Upper lobe of right lung (tissue), 1 donor: Measurements from ENCODE around the gene LTBP2. TPM values are rescaled to one million over a fixed set of nuclear protein-coding genes. Genes with fewer than 3 reads are reported as not detected.

Experiments used
- ATAC-seq: fragments of 200-7000 bp; cut with Tn5 transposase; one replicate; pipeline ENCODE4 v1.9.1; 2020; ENCODE audit warnings: mild to moderate bottlenecking, moderate library complexity
- DNase-seq: peaks from one replicate; pipeline ENCODE4 v3.0.0-alpha.2; 2020
- H3K27ac ChIP-seq: fragments of 200-600 bp; one replicate; pipeline ENCODE4 v1.8.0; 2022
- H3K27me3 ChIP-seq: fragments of 200-600 bp; one replicate; pipeline ENCODE4 v1.8.0; 2022; ENCODE audit warnings: mild to moderate bottlenecking
- H3K36me3 ChIP-seq: fragments of 200-600 bp; one replicate; pipeline ENCODE4 v1.8.0; 2022
- H3K4me1 ChIP-seq: fragments of 200-600 bp; one replicate; pipeline ENCODE4 v1.8.0; 2022
- H3K4me3 ChIP-seq: fragments of 200-600 bp; one replicate; pipeline ENCODE4 v1.8.0; 2022; ENCODE audit warnings: mild to moderate bottlenecking
- H3K9me3 ChIP-seq: fragments of 200-600 bp; one replicate; pipeline ENCODE4 v1.8.0; 2022
- CTCF ChIP-seq: fragments of 200-600 bp; IDR thresholded peaks from one replicate; pipeline ENCODE4 v1.8.0; 2022; ENCODE audit warnings: antibody characterized with exemption
- intact Hi-C: fragments of 100-400 bp; cut with DNase I; formaldehyde crosslinking; loops from one replicate; pipeline ENCODE4 v1.11.0; 2022
- total RNA-seq: library from RNA; stranded (reverse); fragmentation: NEBNext Ultra II Directional; extraction: Animal tissue kit (Norgen Biotek cat#: 25700); gene quantifications from one replicate; pipeline ENCODE4 v1.2.1, GENCODE V29; 2021
- donor health status: DM: no; HTN: yes; CAD: no; lungs with severe emphysema.

LTBP2 gene
- total RNA-seq, 1 donor from 2014 or later = 117 TPM

- H3K9me3 ChIP-seq = no peaks in the 10 kb centered on the region
- no peak overlapping the region for H3K4me3 ChIP-seq
- H3K4me1 ChIP-seq = peaks cover 50% of the 10 kb centered on the region
- ATAC-seq (peak; percentile 27), DNase-seq (no peak)
- intact Hi-C loops = no loop called here
- peak overlapping the region; percentile 71 for H3K27ac ChIP-seq
- no peak for TF ChIP-seq CTCF
- H3K36me3 ChIP-seq = no peaks in the 10 kb centered on the region
- no peaks in the 10 kb centered on the region for H3K27me3 ChIP-seq
Observed at GRCh38 chr14:74599321-74599761, 12.7 kb downstream of the LTBP2 start.

GRCh38 chr14:74596741-74597450, 15.1 kb downstream of the LTBP2 start:
- TF ChIP-seq CTCF = no peak
- Histone ChIP-seq H3K9me3 (no peaks in the 10 kb centered on the region), H3K27me3 (no peaks in the 10 kb centered on the region), H3K4me1 (peaks cover 75% of the 10 kb centered on the region), H3K4me3 (no peak overlapping the region), H3K27ac (peak overlapping the region; percentile 71), H3K36me3 (no peaks in the 10 kb centered on the region)
- ATAC-seq (no peak), DNase-seq (no peak)
- intact Hi-C loops = no loop called here

GRCh38 chr14:74595006-74595735, 16.9 kb downstream of the LTBP2 start:
- intact Hi-C loops = no loop called here

GRCh38 chr14:74594606-74595005, 17.4 kb downstream of the LTBP2 start:
- DNase-seq (no peak), ATAC-seq (no peak)
- H3K36me3 ChIP-seq = no peaks in the 10 kb centered on the region
- H3K4me3 ChIP-seq = no peak overlapping the region
- H3K27me3 ChIP-seq = no peaks in the 10 kb centered on the region
- intact Hi-C loops = no loop called here
- H3K4me1 ChIP-seq = peaks cover 71% of the 10 kb centered on the region
- H3K9me3 ChIP-seq = no peaks in the 10 kb centered on the region
- TF ChIP-seq CTCF = no peak
- peak overlapping the region; percentile 71 for H3K27ac ChIP-seq

More at GRCh38 chr14:74595006-74595735, 16.9 kb downstream of the LTBP2 start:
- no peaks in the 10 kb centered on the region for H3K27me3 ChIP-seq
- H3K4me3 ChIP-seq = no peak overlapping the region
- peaks cover 76% of the 10 kb centered on the region for H3K4me1 ChIP-seq
- no peaks in the 10 kb centered on the region for H3K9me3 ChIP-seq
- H3K36me3 ChIP-seq = no peaks in the 10 kb centered on the region
- DNase-seq (no peak), ATAC-seq (peak; percentile 17)
- peak overlapping the region; percentile 71 for H3K27ac ChIP-seq
- no peak for TF ChIP-seq CTCF

- peaks cover 65% of the 10 kb centered on the region for H3K4me1 ChIP-seq
- H3K27me3 ChIP-seq = no peaks in the 10 kb centered on the region
- H3K36me3 ChIP-seq = no peaks in the 10 kb centered on the region
- H3K9me3 ChIP-seq = no peaks in the 10 kb centered on the region
- H3K27ac ChIP-seq = peak overlapping the region; percentile 71
- TF ChIP-seq CTCF = no peak
- DNase-seq (no peak), ATAC-seq (no peak)
- intact Hi-C loops = no loop called here
- H3K4me3 ChIP-seq = no peak overlapping the region
Observed at GRCh38 chr14:74594029-74594428, 18.0 kb downstream of the LTBP2 start.
